Activated T-cell treated with anti-CD3 and anti-CD28 coated beads, Interleukin-2, amount 50 U/mL, for 48 hours (primary cell): ENCODE data around the gene HAUS3.
"Not testable (repeated sequence)": the region's sequence is repeated elsewhere in the genome, so short reads cannot be mapped to it uniquely, and the experiment has no call there.

Experiments used
- DNase-seq, 2 experiments: peaks; one replicate each; pipeline ENCODE4 v3.0.0-alpha.2; 2020

The HAUS3 gene

GRCh38 chr4:2275044-2275397 is 33.1 kb upstream of the HAUS3 start:
- DNase-seq, result not testable (repeated sequence)

DNA sequence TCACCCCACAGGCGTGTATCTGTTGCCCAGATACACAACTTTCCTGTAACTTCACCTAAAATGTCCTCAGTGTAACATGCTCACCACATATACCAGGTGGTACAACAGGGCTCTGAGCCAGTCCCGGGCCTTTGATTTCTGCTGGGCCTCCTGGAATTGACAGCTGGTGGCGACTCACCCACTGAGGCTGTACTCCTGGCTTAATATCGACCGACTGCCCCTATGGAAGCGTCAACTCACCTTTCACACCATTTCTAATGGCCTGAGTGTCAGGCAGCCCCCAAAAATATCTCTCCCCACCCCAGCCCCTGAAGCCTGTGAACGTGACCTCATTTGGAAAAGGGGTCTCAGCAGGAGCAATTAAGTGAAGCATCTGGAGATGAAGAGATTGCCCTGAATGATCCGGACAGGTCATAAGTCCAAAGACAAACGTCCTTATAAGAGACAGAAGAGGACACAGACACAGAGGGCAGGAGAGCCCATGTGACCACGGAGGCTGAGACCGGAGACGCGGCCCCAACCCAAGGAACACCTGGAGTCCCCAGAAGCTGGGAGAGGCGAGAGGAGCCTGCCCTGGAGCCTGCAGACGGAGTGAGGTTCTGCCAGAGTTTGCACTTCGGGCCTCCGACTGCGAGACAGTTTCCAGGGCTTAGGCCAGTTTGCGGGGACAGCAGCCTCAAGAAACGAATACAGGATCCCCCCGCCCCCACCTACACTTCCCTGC is 32.6 kb upstream of the HAUS3 start:
- DNase-seq, result no peak

GRCh38 chr4:2273657-2274319 is 31.9 kb upstream of the HAUS3 start:
- no peak for DNase-seq

DNA sequence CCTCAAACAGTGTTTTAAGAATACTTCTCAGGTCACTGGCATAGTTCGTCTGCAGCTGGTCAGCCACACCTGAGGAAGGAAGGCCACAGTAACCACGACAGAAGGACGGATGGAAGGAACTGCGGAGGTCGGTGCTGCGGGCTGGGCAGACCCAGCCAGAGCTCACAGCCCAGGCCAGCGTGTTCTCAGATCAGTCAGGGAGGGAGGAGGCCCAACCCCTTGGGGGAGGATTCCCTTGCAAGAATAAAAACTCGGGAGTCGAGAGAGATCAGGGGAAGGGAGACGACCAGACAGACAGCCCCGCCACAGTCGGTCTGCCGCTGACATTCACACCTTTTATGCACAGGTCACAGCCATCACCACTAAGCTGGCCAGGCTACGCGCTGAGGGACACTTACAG is 31.3 kb upstream of the HAUS3 start:
- DNase-seq, result no peak

- no peak for DNase-seq
Observed at GRCh38 chr4:2272828-2273120, 30.9 kb upstream of the HAUS3 start.

- no peak for DNase-seq
Observed at GRCh38 chr4:2272026-2272827, 30.3 kb upstream of the HAUS3 start.

GRCh38 chr4:2271279-2272025 is 29.5 kb upstream of the HAUS3 start:
- DNase-seq, result no peak

GRCh38 chr4:2270341-2271165 is 28.6 kb upstream of the HAUS3 start:
- no peak for DNase-seq

GRCh38 chr4:2269618-2270163 is 27.8 kb upstream of the HAUS3 start:
- no peak for DNase-seq

- DNase-seq, result no peak
Observed at GRCh38 chr4:2269206-2269531, 27.2 kb upstream of the HAUS3 start.

DNA sequence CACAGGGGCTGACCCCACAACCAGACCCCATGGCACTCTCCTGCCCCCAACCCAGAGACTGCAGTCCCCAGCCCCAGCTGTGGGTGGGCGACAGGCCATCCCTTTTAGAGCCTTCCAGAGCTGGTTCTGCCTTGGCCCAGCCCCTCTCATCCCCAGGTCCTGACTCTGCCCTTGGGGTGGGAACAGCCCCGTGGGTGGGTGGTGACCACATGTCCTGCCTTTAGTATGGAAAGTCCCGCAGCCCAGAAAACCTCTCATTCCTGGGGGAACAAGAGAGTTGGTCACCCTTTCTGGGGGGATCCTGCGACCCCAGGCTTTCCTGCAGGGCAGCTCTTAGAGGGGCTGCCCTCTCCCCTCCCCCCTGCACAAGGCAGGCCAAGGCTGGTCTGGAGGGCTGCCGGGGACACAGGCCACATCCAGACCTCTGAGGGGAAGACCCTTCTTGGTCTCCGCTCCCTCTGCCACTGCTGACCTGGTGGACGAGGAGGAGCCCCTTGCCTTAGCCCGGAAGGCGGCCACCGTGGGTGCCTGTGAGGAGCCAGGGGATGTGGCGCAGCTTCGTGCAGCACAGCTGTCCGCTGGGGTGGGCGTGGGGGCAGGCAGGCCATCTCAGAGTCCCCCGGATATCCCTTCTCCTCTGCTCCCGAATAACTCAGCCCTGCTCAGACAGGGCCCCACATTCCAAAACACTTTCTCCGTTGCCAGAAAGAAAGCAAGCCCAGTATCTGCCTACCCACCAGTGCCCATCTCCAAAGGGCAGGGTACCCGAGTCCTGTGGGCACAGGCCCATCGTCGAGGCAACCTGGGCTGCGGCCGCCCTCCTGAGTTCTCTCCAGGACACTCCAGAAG is 26.7 kb upstream of the HAUS3 start:
- DNase-seq, result no peak

GRCh38 chr4:2267841-2268240 is 25.9 kb upstream of the HAUS3 start:
- DNase-seq, result no peak

DNA sequence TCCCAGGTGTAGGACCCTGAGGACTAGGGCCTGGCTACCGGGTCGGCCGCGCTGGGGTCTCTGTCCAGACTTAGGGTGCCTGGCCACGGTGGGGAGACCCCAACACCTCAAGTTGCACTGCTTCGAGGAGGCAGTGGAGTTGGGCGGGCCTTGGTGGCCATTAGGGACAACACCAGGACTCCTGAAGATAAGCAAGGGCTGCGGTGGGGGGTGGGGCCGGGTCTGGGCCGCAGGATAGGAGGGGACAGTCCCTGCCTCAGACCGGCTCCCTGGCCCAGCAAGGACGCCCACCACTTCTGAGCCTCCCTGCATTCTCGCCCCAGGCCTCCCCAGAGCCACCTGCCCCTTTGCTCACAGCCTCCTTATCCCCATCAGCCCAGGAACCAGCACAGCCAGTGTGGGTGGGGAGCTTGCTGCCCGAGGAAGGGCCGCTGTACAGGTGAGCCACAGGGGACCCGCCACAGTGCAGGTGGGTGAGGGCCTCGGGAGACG is 25.4 kb upstream of the HAUS3 start:
- no peak for DNase-seq

DNA sequence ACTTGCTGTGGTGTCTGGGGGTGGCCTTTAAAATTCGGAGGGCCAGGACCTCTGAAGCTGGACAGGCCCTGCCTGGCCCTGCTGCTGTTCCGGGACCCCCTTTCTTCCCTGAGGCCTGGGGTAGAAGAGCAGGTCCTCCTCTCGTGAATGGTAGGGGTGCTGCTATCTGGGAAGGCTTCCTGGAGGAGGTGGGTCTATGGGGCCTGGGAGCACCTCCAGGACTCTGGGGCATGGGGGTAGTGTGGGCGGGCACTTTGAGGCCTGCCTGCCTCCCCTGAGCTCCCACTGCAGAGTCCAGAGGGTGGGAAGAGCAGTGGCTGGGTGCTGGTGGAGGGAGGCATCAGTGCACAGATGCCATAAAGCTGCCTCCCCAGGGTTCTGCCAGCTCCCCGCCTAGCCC is 24.9 kb upstream of the HAUS3 start:
- no peak for DNase-seq

DNA sequence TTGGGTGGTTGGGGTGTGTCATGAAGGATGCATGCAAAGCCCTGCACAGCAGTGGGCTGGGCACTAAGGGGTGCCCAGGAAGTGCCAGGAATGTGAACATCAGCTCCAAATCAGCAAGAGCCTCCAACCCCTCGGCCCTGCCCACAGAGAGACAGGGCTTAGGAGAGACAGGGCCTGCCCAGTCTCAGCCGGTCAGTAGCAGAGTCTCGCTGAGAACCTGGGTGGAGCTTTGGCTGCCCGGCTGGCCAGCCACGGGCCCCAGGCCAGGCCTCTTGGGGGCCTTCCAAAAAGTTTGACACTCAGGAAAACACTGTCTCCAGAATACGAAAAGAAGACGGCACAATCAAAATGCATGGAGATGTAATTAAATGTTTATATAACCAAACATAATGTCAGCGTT is 24.3 kb upstream of the HAUS3 start:
- no peak for DNase-seq

- DNase-seq, result no peak
Observed at GRCh38 chr4:2265113-2266110, 23.5 kb upstream of the HAUS3 start.

- no peak for DNase-seq
Observed at GRCh38 chr4:2264481-2265041, 22.6 kb upstream of the HAUS3 start.

GRCh38 chr4:2263926-2264321 is 22.0 kb upstream of the HAUS3 start:
- DNase-seq, result no peak

DNA sequence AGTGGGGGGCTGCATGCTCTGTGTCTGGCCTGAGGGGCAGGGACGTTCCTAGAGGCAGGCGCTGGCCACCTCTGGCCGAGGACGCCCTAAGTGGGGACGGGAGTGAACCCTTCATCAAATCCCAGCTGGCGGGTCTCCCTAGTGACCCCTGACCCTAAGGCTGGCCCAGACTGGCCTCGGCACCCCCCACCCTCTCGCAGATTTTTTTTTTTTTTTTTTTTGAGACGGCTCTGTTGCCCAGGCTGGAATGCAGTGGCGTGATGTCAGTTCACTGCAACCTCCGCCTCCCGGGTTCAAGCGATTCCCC is 21.0 kb upstream of the HAUS3 start:
- DNase-seq, result no peak
